ENCODE measurements around the gene METTL4. TPM values are rescaled to one million over a fixed set of nuclear protein-coding genes. Genes with fewer than 3 reads are reported as not detected.

Gene METTL4
- total RNA-seq, 2 experiments from 2014 or later = 20.4 to 22.2 TPM

DNA sequence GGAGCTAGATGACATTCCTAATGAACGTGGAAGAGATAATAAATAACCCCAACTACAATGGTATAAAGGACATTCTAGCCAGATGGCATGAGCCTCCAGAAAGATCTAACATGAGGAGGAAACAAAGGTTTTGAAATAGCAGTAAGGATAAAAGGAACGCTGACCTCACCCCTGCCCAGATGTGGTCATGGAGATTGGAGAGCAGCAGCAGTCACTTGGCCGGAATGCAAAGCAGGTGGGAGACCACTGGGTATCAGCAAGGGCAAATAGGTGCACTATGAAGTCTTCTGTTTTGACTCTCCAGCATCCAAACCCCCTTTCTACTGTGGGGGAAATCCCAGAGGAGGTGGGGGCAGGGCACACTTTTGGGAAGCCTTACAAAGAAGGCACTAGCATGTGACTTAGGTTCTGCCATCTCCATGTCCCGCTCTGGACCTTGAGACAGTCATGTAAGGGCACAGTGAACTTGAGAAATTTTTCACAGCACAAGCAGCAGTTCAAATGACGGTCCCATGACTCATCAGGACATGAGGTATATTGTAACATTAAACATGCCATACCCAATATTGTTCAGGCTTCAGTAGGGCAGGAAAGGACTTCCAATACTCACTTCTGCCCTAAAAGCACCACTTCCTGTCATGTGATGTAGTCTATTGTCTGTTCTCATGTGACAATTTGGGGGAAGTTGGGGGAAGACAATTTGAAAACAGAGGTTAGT is 55.2 kb downstream of the METTL4 start:
- no peak for DNase-seq
- Mint-ChIP-seq H3K27ac (no peak overlapping the region), H3K36me3 (no peaks in the 10 kb centered on the region), H3K9me3 (no peaks in the 10 kb centered on the region), H3K27me3 (no peaks in the 10 kb centered on the region), H3K4me1 (peaks cover 17% of the 10 kb centered on the region), H3K4me3 (no peak overlapping the region)

DNA sequence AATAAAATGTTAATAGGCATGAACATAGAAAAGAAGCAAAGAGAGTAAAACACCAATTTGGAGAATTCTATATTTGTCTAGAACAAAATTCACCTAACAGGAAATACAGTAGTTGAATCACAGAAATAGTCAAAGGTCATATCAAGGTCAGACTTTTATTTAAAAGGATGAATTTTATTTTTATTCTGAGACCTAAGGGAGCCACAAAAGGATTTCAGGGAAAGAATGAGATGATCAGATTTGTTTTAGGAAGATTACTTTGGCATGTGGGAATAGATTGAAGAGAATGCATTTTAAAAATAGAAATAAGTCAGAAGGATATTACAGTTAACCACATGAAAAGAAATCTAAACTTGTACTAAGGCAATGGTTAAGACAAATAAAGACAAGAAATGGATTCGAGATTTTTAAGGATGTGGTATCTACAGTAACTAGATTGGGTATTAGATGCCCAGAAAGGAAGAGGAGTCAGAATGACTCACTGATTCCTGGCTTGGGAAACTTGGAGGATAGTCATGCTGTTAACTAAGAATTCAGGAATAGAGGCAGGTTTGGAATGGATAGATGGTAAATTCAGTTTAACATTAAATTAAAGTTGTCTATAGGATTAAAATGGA is 56.0 kb downstream of the METTL4 start:
- Mint-ChIP-seq H3K36me3 (no peaks in the 10 kb centered on the region), H3K27me3 (no peaks in the 10 kb centered on the region), H3K27ac (no peak overlapping the region)

DNA sequence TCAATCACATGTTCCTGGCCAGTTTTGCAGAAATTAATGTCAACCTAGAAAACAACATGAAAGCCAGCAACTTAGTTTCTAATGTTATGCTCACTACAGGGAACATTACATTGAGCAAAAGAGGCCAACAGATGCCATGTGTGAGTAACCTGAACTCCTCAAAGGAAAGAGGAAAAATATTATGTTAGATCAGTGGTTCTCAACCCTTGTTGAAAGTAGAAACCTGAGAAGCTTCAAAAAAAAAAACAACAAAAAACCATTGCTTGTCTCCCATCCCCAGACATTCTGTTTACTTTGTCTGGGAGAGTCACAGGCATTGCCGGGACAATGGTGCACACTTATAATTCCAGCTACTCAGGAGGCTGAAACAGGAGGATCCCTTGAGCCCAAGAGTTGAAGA is 57.7 kb downstream of the METTL4 start:
- H3K4me1 Mint-ChIP-seq = peaks cover 17% of the 10 kb centered on the region

More for the DNA sequence above, 56.0 kb downstream of the METTL4 start:
- Mint-ChIP-seq H3K4me1 (peaks cover 17% of the 10 kb centered on the region), H3K9me3 (no peaks in the 10 kb centered on the region), H3K4me3 (no peak overlapping the region)
- DNase-seq = no peak

GRCh38 chr18:2512059-2512458 is 59.2 kb downstream of the METTL4 start:
- DNase-seq = no peak
- Mint-ChIP-seq H3K27ac (no peak overlapping the region), H3K27me3 (no peaks in the 10 kb centered on the region), H3K9me3 (no peaks in the 10 kb centered on the region), H3K4me1 (peaks cover 17% of the 10 kb centered on the region), H3K36me3 (no peaks in the 10 kb centered on the region), H3K4me3 (no peak overlapping the region)

More for the DNA sequence above, 57.7 kb downstream of the METTL4 start:
- no peaks in the 10 kb centered on the region for H3K9me3 Mint-ChIP-seq
- H3K36me3 Mint-ChIP-seq = no peaks in the 10 kb centered on the region
- no peak for DNase-seq
- H3K4me3 Mint-ChIP-seq = no peak overlapping the region
- no peaks in the 10 kb centered on the region for H3K27me3 Mint-ChIP-seq
- H3K27ac Mint-ChIP-seq = no peak overlapping the region

- Mint-ChIP-seq H3K4me1 (peaks cover 13% of the 10 kb centered on the region), H3K27me3 (no peaks in the 10 kb centered on the region), H3K36me3 (no peaks in the 10 kb centered on the region), H3K4me3 (no peak overlapping the region), H3K27ac (no peak overlapping the region), H3K9me3 (no peaks in the 10 kb centered on the region)
- DNase-seq = no peak
Measured at GRCh38 chr18:2511451-2511850, 59.9 kb downstream of the METTL4 start.

- no peaks in the 10 kb centered on the region for H3K36me3 Mint-ChIP-seq
- no peaks in the 10 kb centered on the region for H3K9me3 Mint-ChIP-seq
- DNase-seq = no peak
- H3K4me3 Mint-ChIP-seq = no peak overlapping the region
- H3K4me1 Mint-ChIP-seq = peaks cover 3% of the 10 kb centered on the region
- H3K27ac Mint-ChIP-seq = no peak overlapping the region
- H3K27me3 Mint-ChIP-seq = no peaks in the 10 kb centered on the region
Measured at GRCh38 chr18:2510416-2510815, 60.9 kb downstream of the METTL4 start.

GRCh38 chr18:2508678-2509077 is 62.6 kb downstream of the METTL4 start:
- Mint-ChIP-seq H3K27ac (no peak overlapping the region), H3K27me3 (no peaks in the 10 kb centered on the region), H3K9me3 (no peaks in the 10 kb centered on the region), H3K4me3 (no peak overlapping the region), H3K36me3 (no peaks in the 10 kb centered on the region), H3K4me1 (no peaks in the 10 kb centered on the region)
- DNase-seq = no peak

DNA sequence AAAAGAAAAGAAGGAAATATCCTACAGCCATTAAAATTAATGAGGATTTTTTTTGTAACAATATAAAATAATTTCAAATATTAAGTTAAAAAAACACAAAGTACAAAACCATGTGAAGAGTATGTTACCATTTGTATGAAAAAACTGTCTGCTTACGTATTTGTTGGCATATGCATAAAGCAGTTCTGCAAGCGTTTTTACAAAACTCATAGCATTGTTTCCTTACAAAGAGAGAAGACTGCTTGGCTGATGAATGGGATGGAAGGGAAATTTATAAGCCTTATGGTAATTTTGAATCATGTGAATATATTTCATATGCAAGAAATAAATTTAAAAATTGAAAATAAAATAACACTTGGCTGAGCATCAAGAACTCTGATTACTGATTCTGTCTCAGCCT is 63.1 kb downstream of the METTL4 start:
- no peak overlapping the region for H3K4me3 Mint-ChIP-seq
- no peaks in the 10 kb centered on the region for H3K4me1 Mint-ChIP-seq
- no peaks in the 10 kb centered on the region for H3K9me3 Mint-ChIP-seq
- DNase-seq = no peak
- H3K27ac Mint-ChIP-seq = no peak overlapping the region
- H3K36me3 Mint-ChIP-seq = no peaks in the 10 kb centered on the region
- H3K27me3 Mint-ChIP-seq = no peaks in the 10 kb centered on the region

DNA sequence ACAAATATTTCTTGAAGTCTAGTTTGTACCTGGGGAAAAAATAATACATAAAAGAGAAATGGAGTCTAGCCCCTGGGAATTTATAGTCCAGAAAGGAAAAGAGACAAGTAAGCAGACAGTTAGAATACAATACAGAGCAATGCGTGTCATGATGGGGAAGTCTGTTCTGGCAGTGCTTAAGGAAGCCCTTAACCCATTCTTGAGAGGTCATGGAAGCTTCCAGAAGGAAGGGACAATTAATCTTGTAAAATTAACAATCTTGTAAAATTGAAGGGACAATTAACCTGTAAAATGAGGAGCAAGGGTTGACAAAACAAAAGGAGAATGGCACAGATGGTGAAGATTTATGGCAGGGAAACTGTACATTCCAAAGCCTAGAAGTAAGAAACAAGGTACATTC is 66.7 kb downstream of the METTL4 start:
- Mint-ChIP-seq H3K27me3 (no peaks in the 10 kb centered on the region), H3K36me3 (no peaks in the 10 kb centered on the region), H3K4me3 (no peak overlapping the region), H3K9me3 (no peaks in the 10 kb centered on the region), H3K27ac (no peak overlapping the region), H3K4me1 (no peaks in the 10 kb centered on the region)
- no peak for DNase-seq

DNA sequence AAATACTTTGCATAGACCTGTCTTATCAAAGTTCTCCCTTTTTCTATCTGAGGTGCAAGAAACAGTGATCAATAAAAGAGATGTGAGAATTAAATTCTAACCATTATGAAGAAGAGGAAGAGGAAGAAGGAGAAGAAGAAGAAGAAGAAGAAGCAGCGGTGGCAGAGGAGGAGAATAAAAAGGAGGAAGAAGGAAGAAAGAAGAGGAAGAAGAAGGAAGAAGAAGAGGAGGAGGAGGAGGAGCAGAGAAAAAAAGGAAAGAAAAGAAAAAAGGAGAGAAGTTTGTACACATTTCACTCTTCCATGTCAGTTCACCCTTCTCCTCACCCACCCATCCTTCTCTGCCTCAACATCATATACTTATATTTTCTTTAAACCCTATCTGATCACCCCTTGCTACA is 68.4 kb downstream of the METTL4 start:
- no peak for DNase-seq
- H3K4me1 Mint-ChIP-seq = no peaks in the 10 kb centered on the region
- H3K27me3 Mint-ChIP-seq = no peaks in the 10 kb centered on the region
- no peak overlapping the region for H3K27ac Mint-ChIP-seq
- no peaks in the 10 kb centered on the region for H3K9me3 Mint-ChIP-seq
- no peak overlapping the region for H3K4me3 Mint-ChIP-seq
- no peaks in the 10 kb centered on the region for H3K36me3 Mint-ChIP-seq

GRCh38 chr18:2502394-2502793 is 68.9 kb downstream of the METTL4 start:
- Mint-ChIP-seq H3K27me3 (no peaks in the 10 kb centered on the region), H3K36me3 (no peaks in the 10 kb centered on the region), H3K9me3 (no peaks in the 10 kb centered on the region), H3K4me3 (no peak overlapping the region), H3K4me1 (no peaks in the 10 kb centered on the region), H3K27ac (no peak overlapping the region)
- DNase-seq = no peak

GRCh38 chr18:2497797-2498196 is 73.5 kb downstream of the METTL4 start:
- Mint-ChIP-seq H3K4me3 (no peak overlapping the region), H3K36me3 (no peaks in the 10 kb centered on the region), H3K4me1 (no peaks in the 10 kb centered on the region), H3K27ac (no peak overlapping the region), H3K9me3 (no peaks in the 10 kb centered on the region), H3K27me3 (no peaks in the 10 kb centered on the region)
- no peak for DNase-seq

- no peak overlapping the region for H3K4me3 Mint-ChIP-seq
- H3K36me3 Mint-ChIP-seq = no peaks in the 10 kb centered on the region
- peaks cover under 1% of the 10 kb centered on the region for H3K27me3 Mint-ChIP-seq
- H3K9me3 Mint-ChIP-seq = no peaks in the 10 kb centered on the region
- H3K27ac Mint-ChIP-seq = no peak overlapping the region
- no peaks in the 10 kb centered on the region for H3K4me1 Mint-ChIP-seq
- DNase-seq = no peak
Measured at GRCh38 chr18:2495381-2495780, 75.9 kb downstream of the METTL4 start.

DNA sequence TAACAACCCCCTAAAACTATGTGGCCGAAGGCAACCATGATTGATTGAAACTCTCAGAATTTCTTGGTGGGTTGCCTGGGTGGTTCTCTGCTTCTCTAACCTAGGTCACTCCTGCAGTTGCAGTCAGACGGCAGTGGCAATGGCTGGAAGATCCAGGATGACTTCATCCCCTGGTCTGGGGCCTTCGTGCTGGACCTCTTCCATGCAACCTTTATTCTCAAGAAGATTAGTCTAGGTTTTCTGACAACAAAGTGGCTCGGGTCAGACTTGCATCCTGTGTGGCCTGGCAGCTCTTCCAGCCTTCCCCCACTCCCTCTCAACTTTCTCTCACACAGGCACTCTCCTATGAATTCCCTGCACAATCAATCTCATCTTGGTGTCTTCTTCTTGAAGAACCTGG is 76.4 kb downstream of the METTL4 start:
- no peaks in the 10 kb centered on the region for H3K9me3 Mint-ChIP-seq
- H3K4me3 Mint-ChIP-seq = no peak overlapping the region
- H3K27ac Mint-ChIP-seq = no peak overlapping the region
- H3K27me3 Mint-ChIP-seq = peaks cover 3% of the 10 kb centered on the region
- no peaks in the 10 kb centered on the region for H3K36me3 Mint-ChIP-seq
- no peak for DNase-seq
- H3K4me1 Mint-ChIP-seq = no peaks in the 10 kb centered on the region
